Kidney (tissue), 14 donors: Measurements from ENCODE around the gene KSR1. TPM values are rescaled to one million over a fixed set of nuclear protein-coding genes. Genes with fewer than 3 reads are reported as not detected.

ENCODE experiments used
- DNase-seq, 5 donors: peaks; one replicate each; pipeline ENCODE4 v3.0.0-alpha.2; 2013 to 2020
- FAIRE-seq: peaks from 2 replicates; lab custom pipeline; 2012; peaks lifted over from hg19 to GRCh38; lab: Jason Lieb, UNC
- H3K27ac ChIP-seq, 2 donors: one replicate each; pipeline ENCODE4 v1.7.0; 2013; ENCODE audit warnings: low read depth in 2 of 2, low read length in 2 of 2, inconsistent platforms in 1 of 2
- H3K27me3 ChIP-seq: one replicate; pipeline ENCODE4 v1.7.1; 2013; ENCODE audit warnings: low read length, inconsistent platforms; ENCODE audit not compliant: control insufficient read depth, insufficient read depth
- H3K36me3 ChIP-seq, 3 donors: one replicate each; pipeline versions ENCODE4 v1.7.0 to v1.7.1; 2013; ENCODE audit warnings: low read length in 3 of 3, control low read depth in 1 of 3, inconsistent platforms in 1 of 3; ENCODE audit not compliant: insufficient read depth in 3 of 3, control insufficient read depth in 2 of 3
- H3K4me1 ChIP-seq, 3 donors: one replicate each; pipeline versions ENCODE4 v1.7.0 to v1.7.1; 2013; ENCODE audit warnings: low read length in 3 of 3, inconsistent platforms in 1 of 3, low read depth in 1 of 3; ENCODE audit not compliant: control insufficient read depth in 2 of 3, insufficient read depth in 2 of 3
- H3K4me3 ChIP-seq, 3 donors: one replicate each; pipeline versions ENCODE4 v1.7.0 to v1.8.1; 2013; ENCODE audit warnings: low read length in 3 of 3, control low read depth in 1 of 3, inconsistent platforms in 1 of 3
- H3K9ac ChIP-seq, 3 donors: one replicate each; pipeline versions ENCODE4 v1.7.0 to v1.7.1; 2013; ENCODE audit warnings: low read length in 3 of 3, control low read depth in 1 of 3, inconsistent platforms in 1 of 3
- H3K9me3 ChIP-seq, 3 donors: one replicate each; pipeline versions ENCODE4 v1.7.0 to v1.7.1; 2013; ENCODE audit warnings: low read length in 3 of 3, control low read depth in 1 of 3, inconsistent platforms in 1 of 3; ENCODE audit not compliant: control insufficient read depth in 2 of 3, insufficient read depth in 1 of 3
- intact Hi-C: fragments of 100-400 bp; cut with DNase I; formaldehyde crosslinking; loops from one replicate; pipeline ENCODE4 v1.11.1; 2022
- polyA plus RNA-seq: library from polyadenylated mRNA; stranded (reverse); fragments of 350-450 nt; fragmentation: Illumina TruSeq; extraction: RNeasy Lipid Tissue Mini Kit (QIAGEN cat#74804); gene quantifications from one replicate; pipeline ENCODE4 v1.2.3, GENCODE V29; 2014; ENCODE audit warnings: low read depth, low replicate concordance; ENCODE audit not compliant: insufficient read depth
- total RNA-seq: library from RNA; stranded (reverse); fragmentation: NEBNext Ultra II Directional; extraction: Animal tissue kit (Norgen Biotek cat#: 25700); gene quantifications from one replicate; pipeline ENCODE4 v1.2.1, GENCODE V29; 2021
- TF ChIP-seq, protein P1 (sequence below): IDR thresholded peaks from 3 replicates; pipeline ENCODE4 v1.5.1; 2012; ENCODE audit warnings: mild to moderate bottlenecking, moderate library complexity, borderline replicate concordance; ENCODE audit not compliant: insufficient read depth; ENCODE audit errors: extremely low read depth
- donor health status: control.
- donor health status: control.
- donor health status: control.
- donor health status: control.
- donor health status: control.
- donor health status: DM: yes; HTN: yes; CAD: no.
- donor health status: Normal renal cell carcinoma (clear cell type).

KSR1 gene
- total and polyA plus RNA-seq, 2 donors from 2014 or later: 11.7 to 97.3 TPM

DNA sequence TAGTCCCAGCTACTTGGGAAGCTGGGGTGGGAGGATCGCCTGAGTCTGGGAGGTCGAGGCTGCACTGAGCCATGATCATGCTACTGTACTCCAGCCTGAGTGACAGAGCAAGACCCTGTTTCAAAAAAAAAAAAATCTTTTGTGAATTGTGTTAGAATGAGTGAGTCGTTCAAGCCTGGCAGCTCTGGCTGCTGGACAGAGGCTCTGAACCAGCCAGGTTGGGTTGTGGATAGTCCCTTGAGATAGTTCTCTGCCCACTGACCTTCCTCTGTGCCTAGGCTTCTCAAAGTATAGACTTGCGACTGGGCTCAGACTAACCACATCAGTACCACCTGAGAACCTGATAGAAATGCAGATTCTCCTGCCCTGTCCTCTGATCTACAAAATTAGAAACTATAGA, 2.2 kb upstream of the KSR1 start:
- intact Hi-C loops: loop anchor here (10.0 kb wide), 2 partner anchors 69 to 131 kb away; no protein-coding TSS in a partner anchor
- Histone ChIP-seq H3K4me1 (peaks cover 0 to 14% (median 7%) of the 10 kb centered on the region in 3 donors), H3K27me3 (no peaks in the 10 kb centered on the region), H3K36me3 (no peaks in the 10 kb centered on the region), H3K4me3 (no peak overlapping the region), H3K27ac (no peak overlapping the region), H3K9ac (no peak overlapping the region), H3K9me3 (no peaks in the 10 kb centered on the region)
- TF ChIP-seq, protein P1, sequence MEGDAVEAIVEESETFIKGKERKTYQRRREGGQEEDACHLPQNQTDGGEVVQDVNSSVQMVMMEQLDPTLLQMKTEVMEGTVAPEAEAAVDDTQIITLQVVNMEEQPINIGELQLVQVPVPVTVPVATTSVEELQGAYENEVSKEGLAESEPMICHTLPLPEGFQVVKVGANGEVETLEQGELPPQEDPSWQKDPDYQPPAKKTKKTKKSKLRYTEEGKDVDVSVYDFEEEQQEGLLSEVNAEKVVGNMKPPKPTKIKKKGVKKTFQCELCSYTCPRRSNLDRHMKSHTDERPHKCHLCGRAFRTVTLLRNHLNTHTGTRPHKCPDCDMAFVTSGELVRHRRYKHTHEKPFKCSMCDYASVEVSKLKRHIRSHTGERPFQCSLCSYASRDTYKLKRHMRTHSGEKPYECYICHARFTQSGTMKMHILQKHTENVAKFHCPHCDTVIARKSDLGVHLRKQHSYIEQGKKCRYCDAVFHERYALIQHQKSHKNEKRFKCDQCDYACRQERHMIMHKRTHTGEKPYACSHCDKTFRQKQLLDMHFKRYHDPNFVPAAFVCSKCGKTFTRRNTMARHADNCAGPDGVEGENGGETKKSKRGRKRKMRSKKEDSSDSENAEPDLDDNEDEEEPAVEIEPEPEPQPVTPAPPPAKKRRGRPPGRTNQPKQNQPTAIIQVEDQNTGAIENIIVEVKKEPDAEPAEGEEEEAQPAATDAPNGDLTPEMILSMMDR: no peak
- FAIRE-seq: no peak
- no peak for DNase-seq

DNA sequence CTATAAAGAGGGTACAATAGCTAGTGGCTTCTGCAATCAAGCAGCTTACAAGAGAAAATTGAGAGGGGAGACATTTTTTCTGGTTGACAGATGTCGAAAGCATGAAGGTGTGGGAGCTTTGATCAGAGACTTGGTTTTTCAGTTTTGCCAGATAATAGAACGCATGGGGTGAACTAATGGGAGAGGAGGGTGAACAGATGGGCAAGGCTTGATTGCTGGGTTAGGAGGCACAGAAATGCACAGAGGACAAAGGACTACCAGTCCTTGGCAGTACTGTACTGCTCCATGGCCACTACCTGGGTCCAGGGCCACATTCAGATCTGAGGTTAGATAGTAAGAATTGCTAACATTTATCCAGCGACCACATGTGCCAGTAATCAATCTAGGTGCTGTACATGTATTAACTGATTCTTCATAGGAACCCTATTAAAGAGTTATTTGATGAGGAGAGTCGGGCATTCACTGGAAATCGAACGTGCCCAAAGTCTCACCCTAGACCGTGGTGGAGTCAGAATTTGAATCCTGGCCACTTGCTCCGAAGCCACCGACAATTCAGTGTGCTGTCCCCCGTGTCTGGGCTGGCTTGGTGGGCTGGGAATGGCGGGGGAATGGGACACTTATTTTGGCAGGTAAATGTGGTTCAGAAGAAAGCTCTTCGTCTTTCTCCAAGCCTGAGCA, 873 bp upstream of the KSR1 start:
- H3K9ac ChIP-seq: peak overlapping the region in 2 of 3 donors; percentile 26 to 42
- no peaks in the 10 kb centered on the region for H3K27me3 ChIP-seq

DNA sequence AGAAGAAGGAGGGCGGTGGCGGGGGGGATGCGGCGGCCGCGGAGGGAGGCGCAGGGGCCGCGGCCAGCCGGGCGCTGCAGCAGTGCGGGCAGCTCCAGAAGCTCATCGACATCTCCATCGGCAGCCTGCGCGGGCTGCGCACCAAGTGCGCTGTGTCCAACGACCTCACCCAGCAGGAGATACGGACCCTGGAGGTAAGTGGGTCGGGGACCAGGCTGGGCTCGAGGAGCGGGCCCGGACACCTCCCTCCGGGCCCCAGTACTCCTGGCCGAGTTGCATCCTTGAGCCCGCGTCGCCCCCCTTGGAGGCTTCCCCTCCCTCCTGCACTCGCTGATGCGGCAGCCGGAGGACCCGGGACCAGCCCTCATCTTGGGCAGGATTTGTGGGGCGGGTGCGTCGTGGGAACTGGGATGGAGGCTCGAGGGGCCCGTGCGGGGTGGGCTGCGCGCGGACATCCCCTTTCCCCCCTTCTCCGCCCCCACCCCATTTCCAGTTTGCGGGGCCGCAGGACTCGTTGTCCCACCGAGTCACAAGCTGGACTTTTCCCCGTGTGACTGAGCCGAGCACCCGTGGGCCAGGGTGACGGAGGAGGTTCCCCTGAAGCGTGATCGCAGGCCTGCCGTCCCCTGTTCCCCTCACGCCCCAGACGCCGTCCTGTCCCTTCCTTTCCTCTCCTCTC, 572 bp downstream of the KSR1 start:
- Histone ChIP-seq H3K36me3 (no peaks in the 10 kb centered on the region), H3K9me3 (no peaks in the 10 kb centered on the region), H3K27me3 (no peaks in the 10 kb centered on the region), H3K4me3 (peak overlapping the region; percentile 58 to 78 (median 64)), H3K27ac (peak overlapping the region; percentile 58 to 65), H3K4me1 (peaks cover 2 to 31% (median 25%) of the 10 kb centered on the region in 3 donors), H3K9ac (peak overlapping the region; percentile 45 to 89 (median 67))
- TF ChIP-seq, protein P1: no peak
- DNase-seq (peak in 4 of 5 donors; percentile 46 to 83 (median 64)), FAIRE-seq (no peak)
- intact Hi-C loops: loop anchor here (10.0 kb wide), 2 partner anchors 72 to 128 kb away; no protein-coding TSS in a partner anchor

More for the DNA sequence above, 873 bp upstream of the KSR1 start:
- TF ChIP-seq, protein P1: no peak
- no peak for FAIRE-seq
- Histone ChIP-seq H3K27ac (peak overlapping the region in 1 of 2 donors; percentile 59), H3K9me3 (no peaks in the 10 kb centered on the region), H3K36me3 (no peaks in the 10 kb centered on the region), H3K4me3 (peak overlapping the region; percentile 39 to 78 (median 67)), H3K4me1 (peaks cover 2 to 26% (median 17%) of the 10 kb centered on the region in 3 donors)
- intact Hi-C loops: loop anchor here (10.0 kb wide), 2 partner anchors 71 to 129 kb away; no protein-coding TSS in a partner anchor
- no peak for DNase-seq
